Activated naive CD4-positive, alpha-beta T cell treated with anti-CD3 and anti-CD28 coated beads, Interleukin-2, amount 10 ng/mL, durations not matched to agents 7 days and 5 days (primary cell): Measurements from ENCODE around the gene ACSL4.
"Not testable (repeated sequence)": the region's sequence is repeated elsewhere in the genome, so short reads cannot be mapped to it uniquely, and the experiment has no call there.

Experiments used
- CTCF ChIA-PET: fragments of 350-600 bp; sonication (Branson Sonifier 250); formaldehyde crosslinking; loops from one replicate; lab custom pipeline; 2021; ENCODE audit warnings: antibody characterized with exemption; lab: Charles Lee
- DNase-seq: peaks from one replicate; pipeline ENCODE4 v3.0.0-alpha.2; 2020
- H3K27ac Mint-ChIP-seq: one replicate; pipeline ENCODE4 v1.8.0; 2021; ENCODE audit warnings: mild to moderate bottlenecking, moderate library complexity, mixed read lengths
- H3K27me3 Mint-ChIP-seq: one replicate; pipeline ENCODE4 v1.8.0; 2021; ENCODE audit warnings: mild to moderate bottlenecking, mixed read lengths
- H3K36me3 Mint-ChIP-seq: one replicate; pipeline ENCODE4 v1.8.0; 2021; ENCODE audit warnings: mixed read lengths
- H3K4me1 Mint-ChIP-seq: one replicate; pipeline ENCODE4 v1.8.0; 2021; ENCODE audit warnings: mixed read lengths
- H3K4me3 Mint-ChIP-seq: one replicate; pipeline ENCODE4 v1.8.0; 2021; ENCODE audit warnings: mild to moderate bottlenecking, moderate library complexity, mixed read lengths
- H3K9me3 Mint-ChIP-seq: one replicate; pipeline ENCODE4 v1.8.0; 2021; ENCODE audit warnings: mixed read lengths

The ACSL4 gene

GRCh38 chrX:109742722-109743121, 9.7 kb upstream of the ACSL4 start:
- DNase-seq, result no peak
- Mint-ChIP-seq H3K27ac (no peak overlapping the region), H3K27me3 (no peaks in the 10 kb centered on the region), H3K4me1 (no peaks in the 10 kb centered on the region), H3K9me3 (no peaks in the 10 kb centered on the region), H3K36me3 (no peaks in the 10 kb centered on the region), H3K4me3 (no peak overlapping the region)
- CTCF ChIA-PET, result no interaction called here

DNA sequence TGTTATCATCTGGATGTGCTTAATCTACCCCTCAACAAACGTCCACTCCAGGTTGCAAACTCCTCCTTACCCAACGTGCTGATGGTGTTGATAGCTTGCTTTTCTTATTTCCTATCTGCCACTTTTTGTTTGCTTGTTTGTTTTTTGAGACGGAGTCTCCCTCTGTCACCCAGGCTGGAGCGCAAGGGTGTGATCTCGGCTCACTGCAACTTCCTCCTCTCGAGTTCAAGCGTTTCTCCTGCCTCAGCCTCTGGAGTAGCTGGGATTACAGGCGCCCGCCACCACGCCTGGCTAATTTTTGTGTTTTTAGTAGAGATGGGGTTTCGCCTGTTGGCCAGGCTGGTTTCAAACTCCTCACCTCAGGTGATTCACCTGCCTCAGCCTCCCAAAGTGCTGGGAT, 7.8 kb upstream of the ACSL4 start:
- H3K9me3 Mint-ChIP-seq, H3K4me1 Mint-ChIP-seq, CTCF ChIA-PET, H3K36me3 Mint-ChIP-seq, H3K27me3 Mint-ChIP-seq, H3K4me3 Mint-ChIP-seq, DNase-seq, H3K27ac Mint-ChIP-seq: not testable (repeated sequence)

- H3K27ac Mint-ChIP-seq, result no peak overlapping the region
- no peaks in the 10 kb centered on the region for H3K9me3 Mint-ChIP-seq
- no peak for DNase-seq
- H3K4me1 Mint-ChIP-seq, result peaks cover under 1% of the 10 kb centered on the region
- H3K4me3 Mint-ChIP-seq, result no peak overlapping the region
- no peaks in the 10 kb centered on the region for H3K27me3 Mint-ChIP-seq
- CTCF ChIA-PET, result no interaction called here
- H3K36me3 Mint-ChIP-seq, result no peaks in the 10 kb centered on the region
Measured at GRCh38 chrX:109740433-109740809, 7.4 kb upstream of the ACSL4 start.

DNA sequence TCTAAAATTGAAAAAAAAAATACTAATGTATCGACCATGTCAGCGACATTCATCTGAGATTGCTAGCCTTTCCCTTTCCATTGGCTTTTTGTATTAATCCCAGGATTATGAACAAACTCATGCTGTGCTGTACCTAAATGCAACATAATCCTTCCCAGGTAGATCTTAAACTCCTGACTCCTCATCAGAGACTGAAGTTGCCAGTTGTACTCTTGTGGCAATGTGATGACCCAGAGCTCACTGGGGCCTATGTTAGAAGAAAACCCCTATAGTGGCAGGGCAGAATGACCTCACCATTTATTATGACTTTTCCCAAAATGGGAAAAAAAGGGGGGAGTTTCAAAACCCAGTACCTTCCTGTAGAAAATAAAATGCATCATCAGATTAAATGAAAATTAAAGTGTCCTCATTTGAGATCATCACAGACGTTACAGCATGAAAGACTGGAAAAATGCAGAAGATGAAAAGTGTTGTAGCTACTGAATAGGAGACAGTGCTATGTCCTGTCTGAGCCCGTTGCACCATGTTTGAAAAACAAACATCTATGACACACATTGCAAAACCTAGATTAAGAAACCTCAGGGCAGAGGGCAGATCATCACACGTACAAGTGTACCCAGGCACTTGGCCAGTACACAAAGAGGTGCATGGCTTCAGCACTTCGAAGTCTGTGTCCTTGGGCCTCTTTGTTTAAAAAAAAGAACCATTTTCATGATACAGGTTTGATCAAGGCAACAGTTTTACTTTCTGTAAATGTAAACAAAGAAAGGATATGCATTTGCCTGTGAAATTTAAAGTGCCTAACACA, 6.8 kb upstream of the ACSL4 start:
- no peaks in the 10 kb centered on the region for H3K36me3 Mint-ChIP-seq
- CTCF ChIA-PET, result no interaction called here
- no peak overlapping the region for H3K27ac Mint-ChIP-seq
- H3K27me3 Mint-ChIP-seq, result no peaks in the 10 kb centered on the region
- no peaks in the 10 kb centered on the region for H3K9me3 Mint-ChIP-seq
- H3K4me3 Mint-ChIP-seq, result no peak overlapping the region
- DNase-seq, result no peak
- peaks cover 7% of the 10 kb centered on the region for H3K4me1 Mint-ChIP-seq

- no peaks in the 10 kb centered on the region for H3K27me3 Mint-ChIP-seq
- peaks cover 2% of the 10 kb centered on the region for H3K36me3 Mint-ChIP-seq
- CTCF ChIA-PET, result no interaction called here
- no peaks in the 10 kb centered on the region for H3K9me3 Mint-ChIP-seq
- H3K4me3 Mint-ChIP-seq, result no peak overlapping the region
- DNase-seq, result no peak
- H3K4me1 Mint-ChIP-seq, result peaks cover 32% of the 10 kb centered on the region
- no peak overlapping the region for H3K27ac Mint-ChIP-seq
Measured at GRCh38 chrX:109735202-109735744, 2.2 kb upstream of the ACSL4 start.

DNA sequence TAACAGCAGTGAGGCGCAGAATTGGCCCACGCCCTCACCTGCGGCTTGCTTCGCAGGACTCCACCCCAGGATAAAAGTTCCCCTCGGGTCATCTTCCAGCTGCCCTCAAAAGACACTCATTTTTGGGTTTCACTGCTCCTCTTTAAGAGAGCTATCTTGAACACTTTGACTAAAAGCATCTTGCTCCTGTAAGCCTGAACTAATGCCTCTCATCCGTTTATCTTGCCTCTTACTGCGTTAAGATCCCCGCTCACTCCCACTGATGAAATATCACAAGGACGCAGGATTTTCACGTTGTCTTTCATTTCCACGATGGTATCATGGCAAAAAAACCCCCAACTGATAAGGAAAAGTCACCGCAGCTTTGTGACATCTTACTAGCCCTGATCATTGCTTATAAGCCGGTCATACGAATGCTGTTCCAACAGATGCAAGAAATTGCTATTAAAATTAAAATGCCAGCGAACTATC, 591 bp upstream of the ACSL4 start:
- Mint-ChIP-seq H3K9me3 (no peaks in the 10 kb centered on the region), H3K36me3 (peaks cover 8% of the 10 kb centered on the region), H3K4me3 (peak overlapping the region; percentile 89), H3K4me1 (peaks cover 43% of the 10 kb centered on the region), H3K27ac (peak overlapping the region; percentile 87), H3K27me3 (no peaks in the 10 kb centered on the region)
- CTCF ChIA-PET, result interaction anchor here (2.2 kb wide), 1 partner anchor 21 kb away, joined by 10 read pairs; no protein-coding TSS in a partner anchor
- no peak for DNase-seq

DNA sequence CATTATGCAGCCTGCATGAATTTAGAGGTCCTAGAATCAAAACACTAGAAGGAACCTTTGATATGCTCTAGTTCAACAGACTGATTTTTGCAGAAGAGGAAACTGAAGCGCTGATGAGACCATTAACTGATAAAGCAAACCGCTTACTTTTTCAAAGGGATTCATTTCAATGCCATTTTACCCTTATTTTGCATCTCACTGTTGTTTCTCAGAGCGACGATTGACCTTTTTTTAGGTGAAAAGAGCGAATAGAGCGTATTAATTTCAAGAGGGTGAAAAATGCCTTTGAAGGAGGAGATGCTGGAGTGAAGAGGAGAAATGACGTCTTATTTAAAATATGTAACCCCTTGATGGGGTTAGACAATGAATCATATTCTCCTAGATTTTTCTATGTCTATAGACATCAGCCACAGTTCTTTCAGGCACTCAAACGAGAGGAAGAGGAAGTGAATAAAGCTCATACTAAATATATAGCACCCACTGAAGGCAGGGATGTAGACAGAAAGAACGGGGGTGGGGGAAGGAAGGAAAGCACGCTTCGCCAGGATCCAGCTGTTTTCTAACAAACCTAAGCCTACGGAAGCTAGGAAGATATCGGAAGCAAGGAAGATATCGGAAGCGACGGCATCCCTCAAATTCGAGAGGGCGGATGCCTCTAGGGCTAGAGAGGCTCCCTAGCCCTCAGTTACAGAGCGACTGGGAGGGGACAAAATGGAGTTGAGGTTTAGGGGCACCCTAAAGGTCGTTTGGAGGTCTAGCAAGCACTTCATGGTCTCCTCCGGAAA, 848 bp downstream of the ACSL4 start:
- DNase-seq, result peak; percentile 38
- Mint-ChIP-seq H3K4me1 (peaks cover 49% of the 10 kb centered on the region), H3K9me3 (no peaks in the 10 kb centered on the region), H3K36me3 (peaks cover 12% of the 10 kb centered on the region), H3K27ac (peak overlapping the region; percentile 97), H3K27me3 (no peaks in the 10 kb centered on the region), H3K4me3 (peak overlapping the region; percentile 89)
- CTCF ChIA-PET, result interaction anchor here (0.9 to 2.2 kb wide), 3 partner anchors 19 to 125 kb away, joined by 3 to 10 read pairs (median 5); no protein-coding TSS in a partner anchor

GRCh38 chrX:109728173-109728535, 4.9 kb downstream of the ACSL4 start:
- DNase-seq, result no peak
- Mint-ChIP-seq H3K4me1 (peaks cover 37% of the 10 kb centered on the region), H3K36me3 (peaks cover 16% of the 10 kb centered on the region), H3K27me3 (no peaks in the 10 kb centered on the region), H3K9me3 (no peaks in the 10 kb centered on the region), H3K4me3 (peak overlapping the region; percentile 50), H3K27ac (no peak overlapping the region)
- CTCF ChIA-PET, result no interaction called here

DNA sequence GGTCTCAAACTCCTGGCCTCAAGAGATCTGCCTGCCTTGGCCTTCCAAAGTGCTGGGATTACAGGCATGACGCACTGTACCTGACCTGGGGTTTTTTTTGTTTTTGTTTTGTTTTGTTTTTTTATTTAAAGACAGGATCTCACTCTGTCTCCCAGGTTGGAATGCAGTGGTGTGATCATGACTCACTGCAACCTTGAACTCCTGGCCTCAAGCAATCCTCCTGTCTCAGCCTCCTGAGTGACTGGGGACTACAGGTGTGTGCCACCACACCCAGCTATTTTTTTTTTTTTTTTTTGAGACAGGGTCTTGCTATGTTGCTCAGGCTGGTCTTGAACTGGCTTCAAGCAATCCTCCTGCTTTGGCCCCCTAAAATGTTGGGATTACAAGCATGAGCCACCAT, 8.1 kb downstream of the ACSL4 start:
- H3K27me3 Mint-ChIP-seq, DNase-seq, H3K27ac Mint-ChIP-seq, H3K9me3 Mint-ChIP-seq, CTCF ChIA-PET, H3K4me3 Mint-ChIP-seq: not testable (repeated sequence)
- Mint-ChIP-seq H3K36me3 (peaks cover 21% of the 10 kb centered on the region), H3K4me1 (peaks cover 19% of the 10 kb centered on the region)

DNA sequence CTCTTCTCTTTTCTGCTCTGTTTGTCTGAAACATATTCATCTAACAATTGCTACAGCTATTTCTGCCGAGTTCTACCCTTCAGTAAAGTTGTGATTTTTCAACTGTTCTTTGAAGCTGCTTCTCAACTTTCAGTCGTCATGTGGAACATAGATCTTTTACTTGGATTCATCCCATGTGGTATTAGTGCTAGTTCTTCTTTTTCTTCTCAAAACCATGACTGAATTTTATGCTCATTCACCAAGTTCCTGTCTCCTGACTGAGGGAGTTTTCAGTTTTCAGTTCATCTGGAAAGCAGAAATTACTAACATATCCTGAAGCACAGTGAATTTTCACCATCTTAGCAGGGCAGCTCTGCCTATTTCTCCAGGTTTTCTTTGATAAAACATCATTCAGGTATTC, 12.1 kb downstream of the ACSL4 start:
- no peaks in the 10 kb centered on the region for H3K9me3 Mint-ChIP-seq

DNA sequence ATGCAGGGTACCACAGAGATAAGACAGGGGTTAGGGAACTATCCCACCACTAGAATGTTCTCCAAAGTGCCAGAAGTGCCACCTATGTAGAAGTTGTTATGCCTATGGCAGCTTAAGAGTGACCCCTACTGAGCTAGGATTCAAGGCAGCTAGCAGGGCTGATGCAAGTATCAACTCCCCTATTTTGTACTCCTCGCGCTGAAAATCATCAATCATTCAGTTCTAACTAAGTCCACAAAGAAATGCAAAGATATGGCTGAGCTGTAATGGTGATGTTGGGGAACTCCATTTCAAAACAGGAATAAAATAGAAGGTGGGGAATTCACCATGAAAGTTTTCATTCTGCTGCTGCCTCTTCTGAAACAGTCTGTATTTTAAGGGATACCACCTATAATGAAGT, 13.8 kb downstream of the ACSL4 start:
- H3K4me3 Mint-ChIP-seq, result no peak overlapping the region
- no peak for DNase-seq
- H3K27me3 Mint-ChIP-seq, result no peaks in the 10 kb centered on the region
- no peak overlapping the region for H3K27ac Mint-ChIP-seq
- peaks cover 5% of the 10 kb centered on the region for H3K4me1 Mint-ChIP-seq
- H3K36me3 Mint-ChIP-seq, result peaks cover 12% of the 10 kb centered on the region
- no peaks in the 10 kb centered on the region for H3K9me3 Mint-ChIP-seq
- CTCF ChIA-PET, result no interaction called here

More for the DNA sequence above, 12.1 kb downstream of the ACSL4 start:
- Mint-ChIP-seq H3K4me3 (no peak overlapping the region), H3K27me3 (no peaks in the 10 kb centered on the region), H3K4me1 (peaks cover 5% of the 10 kb centered on the region), H3K36me3 (peaks cover 15% of the 10 kb centered on the region), H3K27ac (no peak overlapping the region)
- CTCF ChIA-PET, result no interaction called here
- DNase-seq, result no peak

DNA sequence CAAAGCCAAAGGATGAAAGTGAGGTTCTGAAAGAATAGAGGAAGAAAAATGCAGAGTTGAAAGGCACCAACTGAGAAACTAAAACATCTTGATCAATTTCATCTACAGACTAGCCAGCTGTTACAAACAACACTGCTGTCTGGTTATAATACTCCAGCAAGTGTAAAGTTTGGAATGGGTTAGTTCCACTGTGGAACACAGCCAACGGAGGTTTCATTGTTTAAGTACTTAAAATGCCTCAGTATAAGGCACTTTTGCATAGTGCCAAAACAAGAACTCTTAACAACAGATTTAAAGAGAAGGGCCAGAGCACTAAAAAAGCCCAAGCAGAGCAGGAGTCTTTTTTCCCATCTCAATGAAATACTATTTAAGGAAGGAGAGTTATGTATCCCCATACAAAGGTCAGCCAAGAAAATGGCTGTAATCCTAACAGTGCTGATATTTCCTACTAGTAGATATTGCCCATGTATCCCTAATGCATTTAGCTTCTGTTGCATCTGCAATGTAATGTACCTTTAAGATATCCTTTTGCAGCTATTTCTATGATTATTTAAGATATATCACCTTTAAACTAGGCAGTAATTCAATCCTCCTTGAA, 16.5 kb downstream of the ACSL4 start:
- Mint-ChIP-seq H3K27me3 (no peaks in the 10 kb centered on the region), H3K36me3 (peaks cover 8% of the 10 kb centered on the region), H3K9me3 (no peaks in the 10 kb centered on the region), H3K4me1 (peaks cover 8% of the 10 kb centered on the region), H3K4me3 (no peak overlapping the region), H3K27ac (no peak overlapping the region)
- no peak for DNase-seq
- CTCF ChIA-PET, result interaction anchor here (1.6 kb wide), 1 partner anchor 170 kb away, joined by 3 read pairs; no protein-coding TSS in a partner anchor

DNA sequence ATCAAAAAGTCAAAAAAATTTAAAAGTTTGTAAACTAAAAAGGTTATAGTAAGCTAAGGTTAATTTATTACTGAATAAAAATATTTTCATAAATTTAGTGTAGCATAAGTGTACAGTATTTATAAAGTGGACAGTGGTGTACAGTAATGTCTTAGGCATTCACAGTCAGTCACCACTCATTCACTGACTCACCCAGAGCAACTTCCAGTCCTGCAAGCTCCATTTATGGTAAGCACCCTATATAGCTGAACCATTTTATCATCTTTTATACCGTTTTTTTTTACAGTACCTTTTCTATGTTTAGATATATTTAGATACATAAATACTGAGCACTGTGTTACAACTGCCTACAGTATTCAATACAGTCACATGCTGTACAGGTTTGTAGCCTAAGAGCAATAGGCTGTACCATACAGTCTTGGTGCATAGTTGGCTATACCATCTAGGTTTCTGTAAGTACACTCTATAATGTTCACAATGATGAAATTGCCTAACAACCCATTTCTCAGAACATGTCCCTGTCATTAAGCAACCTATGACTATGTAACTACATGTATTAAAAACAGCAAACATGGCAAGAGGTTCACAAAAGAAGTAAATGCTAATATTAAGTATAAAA, 18.6 kb downstream of the ACSL4 start:
- Mint-ChIP-seq H3K9me3 (no peaks in the 10 kb centered on the region), H3K27ac (no peak overlapping the region), H3K36me3 (peaks cover 4% of the 10 kb centered on the region), H3K4me1 (peaks cover 15% of the 10 kb centered on the region), H3K4me3 (no peak overlapping the region), H3K27me3 (no peaks in the 10 kb centered on the region)
- DNase-seq, result no peak
- CTCF ChIA-PET, result interaction anchor here (0.6 to 3.0 kb wide), 5 partner anchors 80 to 432 kb away, joined by 3 to 57 read pairs (median 4); no protein-coding TSS in a partner anchor

- no peaks in the 10 kb centered on the region for H3K27me3 Mint-ChIP-seq
- no peak for DNase-seq
- no peak overlapping the region for H3K4me3 Mint-ChIP-seq
- H3K36me3 Mint-ChIP-seq, result peaks cover 2% of the 10 kb centered on the region
- CTCF ChIA-PET, result interaction anchor here (1.8 to 3.0 kb wide), 2 partner anchors 147 to 177 kb away, joined by 5 to 9 read pairs; no protein-coding TSS in a partner anchor
- peaks cover 45% of the 10 kb centered on the region for H3K4me1 Mint-ChIP-seq
- no peak overlapping the region for H3K27ac Mint-ChIP-seq
- no peaks in the 10 kb centered on the region for H3K9me3 Mint-ChIP-seq
Measured at GRCh38 chrX:109710181-109710580, 22.9 kb downstream of the ACSL4 start.
